Smooth muscle cell (in vitro differentiated cells): ENCODE results near the gene ROBO3. TPM values are rescaled to one million over a fixed set of nuclear protein-coding genes. Genes with fewer than 3 reads are reported as not detected.
A peak's percentile ranks its signal among the peaks of the same experiment; 100 is the strongest.

Experiments
- DNase-seq: peaks from one replicate; lab custom pipeline; 2025; ENCODE audit not compliant: unreplicated experiment; lab: John Stamatoyannopoulos, UW
- H2AFZ ChIP-seq: fragments of 200-600 bp; sonication (generic); 2 replicates; pipeline ENCODE4 v1.6.0; 2016; ENCODE audit warnings: antibody characterized with exemption, low read depth, mild to moderate bottlenecking
- H3F3A ChIP-seq: fragments of 200-600 bp; sonication (generic); 2 replicates; pipeline ENCODE4 v1.6.0; 2017; ENCODE audit warnings: antibody characterized with exemption, low read depth
- H3K27ac ChIP-seq: fragments of 200-600 bp; sonication (generic); 2 replicates; pipeline ENCODE4 v1.5.1; 2016; ENCODE audit warnings: low read depth, mild to moderate bottlenecking
- H3K27me3 ChIP-seq: fragments of 200-600 bp; sonication (generic); 2 replicates; pipeline ENCODE4 v1.6.1; 2016; ENCODE audit warnings: low read depth, mild to moderate bottlenecking
- H3K36me3 ChIP-seq: fragments of 200-600 bp; sonication (generic); 2 replicates; pipeline ENCODE4 v1.5.1; 2016; ENCODE audit warnings: low read depth
- H3K4me1 ChIP-seq: fragments of 200-600 bp; sonication (generic); 2 replicates; pipeline ENCODE4 v1.5.1; 2016; ENCODE audit warnings: low read depth
- H3K4me2 ChIP-seq: fragments of 200-600 bp; sonication (generic); 2 replicates; pipeline ENCODE4 v1.6.0; 2016; ENCODE audit warnings: mild to moderate bottlenecking
- H3K4me3 ChIP-seq: fragments of 200-600 bp; sonication (generic); 2 replicates; pipeline ENCODE4 v1.5.1; 2016; ENCODE audit warnings: mild to moderate bottlenecking
- H3K79me2 ChIP-seq: fragments of 200-600 bp; sonication (generic); 2 replicates; pipeline ENCODE4 v1.6.0; 2016; ENCODE audit warnings: low read depth, mild to moderate bottlenecking
- H3K9ac ChIP-seq: fragments of 200-600 bp; sonication (generic); 2 replicates; pipeline ENCODE4 v1.6.0; 2016; ENCODE audit warnings: low read depth
- H3K9me3 ChIP-seq: fragments of 200-600 bp; sonication (generic); replicated peaks from 2 replicates; pipeline ENCODE4 v1.5.1; 2016; ENCODE audit warnings: low read depth
- H4K20me1 ChIP-seq: fragments of 200-600 bp; sonication (generic); 2 replicates; pipeline ENCODE4 v1.6.0; 2016; ENCODE audit warnings: low read depth
- WGBS: methylation state at CpG from one replicate; pipeline ENCODE4 v1.1.7; 2016; ENCODE audit warnings: low lambda C conversion rate; 5-methylcytosine and 5-hydroxymethylcytosine counted together
- polyA plus RNA-seq: library from polyadenylated mRNA; unstranded; fragments of >200 nt; fragmentation: Nextera tagmentation; extraction: Ambion mirVana; gene quantifications from 2 replicates; pipeline ENCODE4 v1.2.1, GENCODE V29; 2016
- total RNA-seq: library from RNA; depleted of rRNA; stranded (reverse); fragments of >200 nt; gene quantifications from 2 replicates; pipeline ENCODE4 v1.2.3, GENCODE V29; 2014
- TF ChIP-seq, protein P1 (sequence below): fragments of 200-600 bp; sonication (generic); IDR thresholded peaks from 2 replicates; pipeline ENCODE4 v1.5.1; 2017; ENCODE audit warnings: borderline replicate concordance, mild to moderate bottlenecking, antibody characterized with exemption; ENCODE audit not compliant: insufficient read depth, poor library complexity, severe bottlenecking

Gene ROBO3, protein sequence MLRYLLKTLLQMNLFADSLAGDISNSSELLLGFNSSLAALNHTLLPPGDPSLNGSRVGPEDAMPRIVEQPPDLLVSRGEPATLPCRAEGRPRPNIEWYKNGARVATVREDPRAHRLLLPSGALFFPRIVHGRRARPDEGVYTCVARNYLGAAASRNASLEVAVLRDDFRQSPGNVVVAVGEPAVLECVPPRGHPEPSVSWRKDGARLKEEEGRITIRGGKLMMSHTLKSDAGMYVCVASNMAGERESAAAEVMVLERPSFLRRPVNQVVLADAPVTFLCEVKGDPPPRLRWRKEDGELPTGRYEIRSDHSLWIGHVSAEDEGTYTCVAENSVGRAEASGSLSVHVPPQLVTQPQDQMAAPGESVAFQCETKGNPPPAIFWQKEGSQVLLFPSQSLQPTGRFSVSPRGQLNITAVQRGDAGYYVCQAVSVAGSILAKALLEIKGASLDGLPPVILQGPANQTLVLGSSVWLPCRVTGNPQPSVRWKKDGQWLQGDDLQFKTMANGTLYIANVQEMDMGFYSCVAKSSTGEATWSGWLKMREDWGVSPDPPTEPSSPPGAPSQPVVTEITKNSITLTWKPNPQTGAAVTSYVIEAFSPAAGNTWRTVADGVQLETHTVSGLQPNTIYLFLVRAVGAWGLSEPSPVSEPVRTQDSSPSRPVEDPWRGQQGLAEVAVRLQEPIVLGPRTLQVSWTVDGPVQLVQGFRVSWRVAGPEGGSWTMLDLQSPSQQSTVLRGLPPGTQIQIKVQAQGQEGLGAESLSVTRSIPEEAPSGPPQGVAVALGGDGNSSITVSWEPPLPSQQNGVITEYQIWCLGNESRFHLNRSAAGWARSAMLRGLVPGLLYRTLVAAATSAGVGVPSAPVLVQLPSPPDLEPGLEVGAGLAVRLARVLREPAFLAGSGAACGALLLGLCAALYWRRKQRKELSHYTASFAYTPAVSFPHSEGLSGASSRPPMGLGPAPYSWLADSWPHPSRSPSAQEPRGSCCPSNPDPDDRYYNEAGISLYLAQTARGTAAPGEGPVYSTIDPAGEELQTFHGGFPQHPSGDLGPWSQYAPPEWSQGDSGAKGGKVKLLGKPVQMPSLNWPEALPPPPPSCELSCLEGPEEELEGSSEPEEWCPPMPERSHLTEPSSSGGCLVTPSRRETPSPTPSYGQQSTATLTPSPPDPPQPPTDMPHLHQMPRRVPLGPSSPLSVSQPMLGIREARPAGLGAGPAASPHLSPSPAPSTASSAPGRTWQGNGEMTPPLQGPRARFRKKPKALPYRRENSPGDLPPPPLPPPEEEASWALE (N-terminal part only)
- total RNA-seq = 8.9 and 10.4 TPM in 2 replicates
- polyA plus RNA-seq = 10.8 and 12.8 TPM in 2 replicates

GRCh38 chr11:124865181-124865901 is at the start of gene ROBO3:
ROBO3 (plus strand) TSS chr11:124865432; CDS start chr11:124865578, 146 bp downstream.
- Histone ChIP-seq H3K79me2 (no peaks in the 10 kb centered on the region), H3K4me3 (peak within 1 kb of the TSS; percentile 35), H3K27me3 (peaks cover 100% of the 10 kb centered on the region), H3K9ac (no peak within 1 kb of the TSS), H3K4me2 (peak within 1 kb of the TSS; percentile 63), H2AFZ (no peak within 1 kb of the TSS), H3K36me3 (no peaks in the 10 kb centered on the region), H3K27ac (no peak within 1 kb of the TSS), H3K9me3 (no peaks in the 10 kb centered on the region), H3F3A (no peaks in the 10 kb centered on the region), H4K20me1 (no peaks in the 10 kb centered on the region), H3K4me1 (peaks cover 28% of the 10 kb centered on the region)
- TF ChIP-seq, protein P1, sequence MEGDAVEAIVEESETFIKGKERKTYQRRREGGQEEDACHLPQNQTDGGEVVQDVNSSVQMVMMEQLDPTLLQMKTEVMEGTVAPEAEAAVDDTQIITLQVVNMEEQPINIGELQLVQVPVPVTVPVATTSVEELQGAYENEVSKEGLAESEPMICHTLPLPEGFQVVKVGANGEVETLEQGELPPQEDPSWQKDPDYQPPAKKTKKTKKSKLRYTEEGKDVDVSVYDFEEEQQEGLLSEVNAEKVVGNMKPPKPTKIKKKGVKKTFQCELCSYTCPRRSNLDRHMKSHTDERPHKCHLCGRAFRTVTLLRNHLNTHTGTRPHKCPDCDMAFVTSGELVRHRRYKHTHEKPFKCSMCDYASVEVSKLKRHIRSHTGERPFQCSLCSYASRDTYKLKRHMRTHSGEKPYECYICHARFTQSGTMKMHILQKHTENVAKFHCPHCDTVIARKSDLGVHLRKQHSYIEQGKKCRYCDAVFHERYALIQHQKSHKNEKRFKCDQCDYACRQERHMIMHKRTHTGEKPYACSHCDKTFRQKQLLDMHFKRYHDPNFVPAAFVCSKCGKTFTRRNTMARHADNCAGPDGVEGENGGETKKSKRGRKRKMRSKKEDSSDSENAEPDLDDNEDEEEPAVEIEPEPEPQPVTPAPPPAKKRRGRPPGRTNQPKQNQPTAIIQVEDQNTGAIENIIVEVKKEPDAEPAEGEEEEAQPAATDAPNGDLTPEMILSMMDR = no peak
- no peak for DNase-seq
- WGBS = 10% methylated on average over 50 of the region's 53 CpGs

DNA sequence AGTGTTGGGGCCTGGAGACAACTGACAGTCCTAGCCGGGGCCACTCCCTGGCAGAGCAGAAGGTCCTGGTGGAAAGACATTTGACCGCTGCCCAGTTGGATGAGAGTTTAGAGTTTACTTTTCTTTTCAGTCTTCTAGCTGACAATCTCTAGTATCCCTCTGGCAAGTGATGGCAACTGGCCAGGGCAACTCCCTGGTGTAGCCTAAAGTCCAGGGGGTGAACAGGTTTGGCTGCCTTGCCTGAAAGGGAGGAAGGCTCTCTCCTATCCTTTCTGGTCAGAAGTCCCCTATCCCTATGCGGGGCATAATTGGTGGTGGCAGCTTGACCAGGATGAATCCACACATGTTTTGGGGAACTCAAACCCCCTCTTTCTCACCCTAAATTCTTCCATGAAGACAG is 48.2 kb upstream of the ROBO3 start:
- H3K9me3 ChIP-seq = no peaks in the 10 kb centered on the region

More for the DNA sequence above, 48.2 kb upstream of the ROBO3 start:
- TF ChIP-seq, protein P1 = no peak
- no peak for DNase-seq
- Histone ChIP-seq H3K36me3 (no peaks in the 10 kb centered on the region), H3K27me3 (peaks cover 23% of the 10 kb centered on the region), H4K20me1 (no peaks in the 10 kb centered on the region), H3K4me3 (no peak overlapping the region), H3K79me2 (no peaks in the 10 kb centered on the region), H3K4me1 (no peaks in the 10 kb centered on the region), H2AFZ (no peak overlapping the region), H3F3A (no peaks in the 10 kb centered on the region), H3K27ac (no peak overlapping the region), H3K4me2 (no peak overlapping the region), H3K9ac (no peak overlapping the region)
- 95% methylated on average over 3 of the region's 3 CpGs for WGBS
